ELR (cell line): ENCODE data around the gene RNF222.
"Not testable (repeated sequence)": the region's sequence is repeated elsewhere in the genome, so short reads cannot be mapped to it uniquely, and the experiment has no call there.

Experiments
- DNase-seq: peaks from one replicate; pipeline ENCODE4 v3.0.0-alpha.2; 2015; ENCODE audit warnings: low read depth

The RNF222 gene

DNA sequence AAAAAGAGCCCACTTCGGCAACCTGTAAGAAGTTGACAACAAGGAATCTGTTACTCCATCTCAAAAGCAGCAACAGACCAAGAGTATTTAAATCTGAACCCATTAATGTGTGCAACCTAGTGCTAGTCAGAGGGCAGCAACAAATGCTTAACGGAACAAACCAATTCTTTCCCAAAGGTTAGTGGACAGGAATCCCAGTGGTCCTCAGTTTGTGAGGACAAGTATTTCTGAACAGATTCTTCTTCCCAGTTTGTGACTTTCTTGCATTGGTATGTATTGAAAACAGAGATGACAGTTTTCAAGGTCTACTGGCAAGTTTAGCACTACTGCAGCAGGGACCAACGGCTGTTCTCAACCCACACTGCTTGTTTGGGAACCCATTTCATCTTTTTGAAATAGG, 17.6 kb downstream of the RNF222 start:
- DNase-seq, result no peak

- not testable (repeated sequence) for DNase-seq
These were observed 19.5 kb downstream of the RNF222 start for GRCh38 chr17:8378117-8378516.

- DNase-seq, result no peak
These were observed 20.2 kb downstream of the RNF222 start for GRCh38 chr17:8377422-8377821.

- peak; percentile 93 for DNase-seq
These were observed 21.2 kb downstream of the RNF222 start, which contains the start of gene KRABD2 for GRCh38 chr17:8376271-8377067. TSS of gene KRABD2 (minus strand) at chr17:8376704.

DNA sequence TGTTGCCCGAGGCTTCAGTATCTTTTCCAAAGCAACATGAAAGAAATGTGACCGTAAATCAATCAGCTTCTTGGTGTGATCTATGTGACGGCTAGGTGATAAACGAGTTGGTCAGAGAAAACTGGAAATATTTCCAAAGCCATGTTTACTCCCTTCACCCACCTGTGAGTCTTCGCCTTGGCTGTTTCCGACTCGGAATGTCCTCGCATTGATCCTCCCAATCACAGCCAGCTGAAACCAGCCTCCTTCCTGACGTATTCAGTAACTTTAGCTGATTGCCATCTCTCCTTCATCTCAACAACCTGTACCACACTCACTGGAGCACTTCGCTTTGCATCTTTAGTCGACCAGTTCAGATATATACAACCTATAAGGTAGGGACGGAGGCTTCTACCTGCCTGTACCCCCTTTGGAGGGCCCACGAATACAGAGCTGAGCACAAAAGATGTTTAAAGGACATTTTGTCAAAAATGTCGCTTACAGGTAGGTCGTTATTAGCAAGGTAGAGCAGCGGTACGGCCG, 21.8 kb downstream of the RNF222 start:
- DNase-seq, result peak; percentile 36

- not testable (repeated sequence) for DNase-seq
These were observed 23.8 kb downstream of the RNF222 start for GRCh38 chr17:8373856-8374255.

DNA sequence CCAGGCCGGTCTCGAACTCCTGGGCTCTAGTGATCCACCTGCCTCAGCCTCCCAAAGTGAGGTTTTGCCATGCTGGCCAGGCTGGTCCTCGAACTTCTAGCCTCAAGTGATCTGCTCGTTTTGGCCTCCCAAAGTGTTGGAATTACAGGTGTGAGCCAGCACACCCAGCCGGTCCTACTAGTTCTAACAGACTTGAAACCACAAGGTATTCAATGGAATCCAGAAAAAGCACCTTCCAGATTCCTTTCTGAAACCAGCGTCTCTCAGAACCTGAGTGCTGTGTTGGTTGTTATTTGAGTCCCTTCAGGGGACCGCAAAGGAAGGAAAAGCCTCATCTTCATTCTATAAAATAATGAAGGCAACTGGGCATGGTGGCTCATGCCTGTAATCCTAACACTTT, 25.2 kb downstream of the RNF222 start:
- DNase-seq, result no peak

DNA sequence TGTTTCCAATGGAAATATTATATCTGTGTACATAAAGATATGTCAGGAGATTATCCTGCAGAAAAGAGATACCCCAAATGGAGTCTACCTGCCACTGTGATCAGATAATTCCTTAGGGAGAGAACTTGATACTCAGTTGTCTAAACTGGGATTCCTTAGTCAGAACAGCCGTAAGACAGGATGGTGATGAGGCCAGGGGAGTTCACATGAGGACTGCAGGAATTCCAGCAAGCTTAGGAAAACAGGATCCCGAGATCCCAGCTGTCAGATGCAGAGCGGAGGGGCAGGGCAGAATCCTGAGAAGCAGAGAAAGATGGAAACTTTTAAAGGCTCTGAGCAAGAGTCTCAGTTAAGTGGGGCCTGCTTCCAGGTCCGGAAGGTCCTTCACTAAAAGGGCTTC, 25.8 kb downstream of the RNF222 start:
- no peak for DNase-seq

DNA sequence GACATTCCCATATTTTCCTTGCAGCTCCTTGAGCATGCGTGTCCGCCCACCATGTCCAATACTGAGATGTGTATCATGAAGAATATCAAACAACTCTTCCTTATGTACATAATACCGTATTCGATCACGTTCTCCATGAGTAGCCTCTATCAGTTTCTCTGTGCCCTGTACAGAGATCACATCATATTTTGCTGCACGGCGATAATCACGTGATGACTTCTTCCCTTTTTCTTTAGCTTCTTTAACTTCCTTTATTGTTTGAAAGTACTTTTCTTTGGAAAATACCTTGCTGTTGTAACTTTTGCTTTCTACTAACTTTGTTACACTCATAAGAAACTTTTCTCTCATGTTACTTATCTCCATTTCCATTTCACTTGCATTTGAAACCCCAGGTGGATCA, 27.7 kb downstream of the RNF222 start:
- DNase-seq, result no peak

DNA sequence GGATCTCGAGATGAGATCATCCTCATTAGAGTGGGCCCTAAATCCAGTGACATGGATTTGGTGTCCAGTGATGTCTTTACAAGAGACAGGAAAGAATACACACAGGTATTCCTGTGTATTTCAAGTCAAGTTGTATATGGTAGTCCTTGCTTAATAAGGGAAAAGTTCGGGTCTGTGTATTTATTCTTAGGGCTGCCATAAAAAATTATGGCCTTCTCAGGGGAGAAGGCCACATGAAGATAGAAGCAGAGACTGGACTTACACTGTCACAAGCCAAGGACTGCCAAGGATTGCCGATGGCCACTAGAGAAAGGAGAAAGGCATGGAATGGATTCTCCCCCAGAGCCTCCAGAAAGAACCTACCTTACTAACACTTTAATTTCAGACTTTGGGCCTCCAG, 29.4 kb downstream of the RNF222 start:
- no peak for DNase-seq

DNA sequence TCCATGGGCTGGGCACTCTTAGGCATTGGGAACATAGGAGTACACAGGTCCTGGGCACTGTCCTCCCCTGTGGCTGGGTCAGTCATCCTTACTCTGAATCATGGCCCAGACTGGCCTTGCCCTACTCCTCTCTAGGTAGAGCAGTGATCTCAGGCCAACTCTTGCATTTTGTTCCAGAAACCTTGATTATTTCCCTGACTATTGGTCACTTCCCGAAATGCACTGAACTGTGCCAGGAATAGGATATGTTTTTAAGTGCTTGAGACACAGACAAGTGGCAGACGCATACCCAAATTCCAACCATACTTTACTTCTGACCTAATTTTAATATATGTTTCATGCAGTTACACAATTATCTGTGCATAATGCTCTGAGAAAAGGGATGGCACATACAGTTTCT, 31.4 kb downstream of the RNF222 start:
- DNase-seq, result peak; percentile 75

DNA sequence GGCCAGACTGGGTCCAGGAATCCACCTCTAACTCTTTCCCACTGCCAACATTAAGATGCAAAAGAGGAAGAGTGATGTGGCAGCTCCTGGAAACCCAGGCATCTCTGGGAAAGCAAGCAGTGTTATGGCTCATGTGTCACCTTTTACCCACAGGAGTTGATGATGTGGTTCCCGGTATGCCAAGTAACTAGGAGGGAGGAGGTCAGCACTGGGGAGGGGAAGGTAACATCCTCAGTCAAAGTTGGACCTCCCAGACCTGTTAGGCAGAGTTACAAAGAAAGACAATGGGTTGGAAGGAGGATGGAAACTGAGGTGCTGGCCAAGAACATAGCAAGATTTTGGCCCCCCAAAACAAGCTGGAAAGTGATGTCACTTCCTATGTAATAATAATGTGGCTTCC, 32.5 kb downstream of the RNF222 start:
- peak; percentile 71 for DNase-seq

DNA sequence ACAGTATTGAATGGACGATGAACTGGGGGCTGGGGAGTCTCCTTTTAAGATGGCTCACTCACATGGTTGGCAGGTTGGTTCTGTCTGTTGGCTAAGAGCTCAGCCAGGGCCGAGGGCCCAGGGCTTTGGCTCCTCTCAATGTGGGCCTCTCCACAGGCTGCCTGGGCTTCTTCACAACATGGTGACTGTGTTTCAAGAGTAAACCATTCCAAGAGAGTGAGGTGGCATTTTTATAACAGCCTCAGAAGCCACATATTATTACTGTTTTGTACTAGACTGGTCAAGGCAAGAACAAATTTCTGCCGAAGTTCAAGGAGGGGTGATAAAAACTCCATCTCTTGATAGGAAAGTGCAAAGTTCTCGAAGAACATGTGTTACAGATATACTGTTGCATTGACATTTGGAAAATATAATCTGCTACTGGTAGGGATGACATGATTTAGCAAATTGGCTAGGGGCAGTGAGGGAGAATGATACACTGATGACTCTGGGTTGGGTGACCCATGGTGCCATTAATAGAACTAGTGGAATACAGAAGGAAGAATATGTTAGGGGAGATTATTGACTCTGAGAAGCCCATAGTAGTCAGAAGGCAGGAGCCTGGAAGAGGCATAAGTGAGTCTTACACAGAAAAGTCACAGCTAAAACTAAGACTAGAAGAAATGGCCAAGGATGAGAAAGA, 34.8 kb downstream of the RNF222 start:
- DNase-seq, result peak; percentile 48

- no peak for DNase-seq
These were observed 36.9 kb downstream of the RNF222 start for GRCh38 chr17:8360751-8361150.

DNA sequence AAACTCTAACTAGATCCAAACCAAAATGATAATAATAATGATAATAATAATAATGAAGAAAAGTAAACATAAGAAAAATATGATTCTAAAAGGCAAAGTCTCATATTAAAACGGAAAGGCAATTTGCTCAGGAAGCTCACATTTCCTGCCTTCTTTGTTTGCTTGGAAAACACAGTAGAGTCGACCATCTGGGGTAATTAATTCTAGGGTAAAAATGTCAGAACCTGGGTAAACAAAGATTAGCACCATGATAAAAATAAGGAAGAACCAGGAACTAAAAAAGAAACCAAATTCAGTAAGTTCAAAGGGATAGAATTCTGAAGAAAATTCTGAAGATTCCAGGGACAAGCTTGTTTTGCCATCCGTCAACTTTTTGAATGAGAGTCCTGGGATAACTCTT, 37.4 kb downstream of the RNF222 start:
- no peak for DNase-seq

DNA sequence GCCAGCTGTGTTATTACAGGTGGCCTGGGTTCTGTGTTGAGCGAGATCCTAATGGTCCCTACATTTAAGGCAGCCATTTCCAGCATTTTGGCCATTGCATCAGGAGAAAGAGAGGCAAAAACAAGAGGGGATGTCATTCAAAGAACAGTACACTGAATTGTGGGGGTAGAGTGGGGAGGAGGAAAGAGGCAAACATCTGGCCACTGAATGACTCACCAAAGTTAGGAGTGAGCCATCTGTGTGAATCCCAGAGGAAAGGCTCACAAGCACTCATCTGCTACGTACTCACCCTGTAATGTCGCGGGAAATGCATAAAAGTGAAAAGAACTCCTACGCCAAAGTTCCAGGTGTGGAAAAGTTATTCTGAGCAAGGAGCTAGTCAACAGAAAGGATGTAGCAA, 37.9 kb downstream of the RNF222 start:
- DNase-seq, result peak; percentile 89

GRCh38 chr17:8357910-8358309, 39.7 kb downstream of the RNF222 start:
- no peak for DNase-seq

- no peak for DNase-seq
These were observed 43.4 kb downstream of the RNF222 start for GRCh38 chr17:8354236-8354635.

- DNase-seq, result no peak
These were observed 43.9 kb downstream of the RNF222 start for GRCh38 chr17:8353736-8354135.

DNA sequence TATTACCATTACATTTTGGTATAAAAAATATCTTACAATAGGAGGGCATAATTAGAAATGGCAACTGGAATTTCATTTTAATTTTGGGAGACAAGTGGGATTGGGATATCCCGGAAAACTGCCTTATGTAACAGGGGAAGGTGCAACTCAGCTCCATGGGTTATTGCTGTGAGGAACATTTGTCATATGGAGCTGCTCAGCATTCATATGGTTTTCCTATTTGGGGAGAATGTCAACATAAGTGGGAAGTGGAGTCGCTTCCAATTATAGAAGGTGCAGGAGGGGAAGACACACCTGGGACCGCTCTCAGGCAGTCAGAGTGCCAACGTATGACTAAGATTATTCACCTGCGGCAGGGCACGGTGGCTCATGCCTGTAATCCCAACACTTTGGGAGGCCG, 47.3 kb downstream of the RNF222 start:
- DNase-seq, result no peak

- not testable (repeated sequence) for DNase-seq
These were observed 50.6 kb downstream of the RNF222 start for GRCh38 chr17:8347001-8347400.

GRCh38 chr17:8345951-8346665, 51.5 kb downstream of the RNF222 start:
- no peak for DNase-seq
